Keratinocyte (primary cell): ENCODE data around the gene AP3M1. TPM values are rescaled to one million over a fixed set of nuclear protein-coding genes. Genes with fewer than 3 reads are reported as not detected.

Experiments used
- DNase-seq: peaks from one replicate; pipeline ENCODE4 v3.0.0-alpha.2; 2011; ENCODE audit warnings: low read depth, missing footprints, low spot score
- FAIRE-seq: peaks from 2 replicates; lab custom pipeline; 2011; peaks lifted over from hg19 to GRCh38; lab: Jason Lieb, UNC
- H2AFZ ChIP-seq: 2 replicates; pipeline ENCODE4 v1.6.0; 2012; ENCODE audit warnings: low read length, control low read depth, inconsistent platforms; ENCODE audit not compliant: control insufficient read depth
- H3K27ac ChIP-seq: 2 replicates; pipeline ENCODE4 v1.5.1; 2011; ENCODE audit warnings: low read length; ENCODE audit not compliant: control insufficient read depth, insufficient read depth
- H3K27me3 ChIP-seq: 3 replicates; pipeline ENCODE4 v1.6.0; 2011; ENCODE audit warnings: low read length; ENCODE audit not compliant: control insufficient read depth, insufficient read depth; ENCODE audit errors: extremely low read depth
- H3K36me3 ChIP-seq, 2 experiments: 2 replicates in 1 of 2; 3 replicates in 1 of 2; pipeline ENCODE4 v1.5.1; 2011; ENCODE audit warnings: low read length in 2 of 2, mild to moderate bottlenecking in 1 of 2; ENCODE audit not compliant: control insufficient read depth in 2 of 2, insufficient read depth in 2 of 2; ENCODE audit errors: extremely low read depth in 1 of 2
- H3K4me1 ChIP-seq: 3 replicates; pipeline ENCODE4 v1.5.1; 2011; ENCODE audit warnings: low read length; ENCODE audit not compliant: control insufficient read depth, insufficient read depth; ENCODE audit errors: extremely low read depth
- H3K4me2 ChIP-seq: 3 replicates; pipeline ENCODE4 v1.6.0; 2011; ENCODE audit warnings: low read depth, low read length; ENCODE audit not compliant: control insufficient read depth, insufficient read depth; ENCODE audit errors: extremely low read depth
- H3K4me3 ChIP-seq, 3 experiments: fragments of 200-600 bp in 1 of 3; sonication (generic) in 1 of 3; 2 replicates in 2 of 3; 3 replicates in 1 of 3; pipeline ENCODE4 v1.5.1; 2011 to 2016; ENCODE audit warnings: low read length in 3 of 3, mild to moderate bottlenecking in 3 of 3, control low read depth in 2 of 3, inconsistent platforms in 1 of 3, low read depth in 1 of 3, mixed read lengths in 1 of 3, mixed run types in 1 of 3, moderate library complexity in 1 of 3; ENCODE audit not compliant: control insufficient read depth in 2 of 3, insufficient read depth in 2 of 3; ENCODE audit errors: extremely low read depth in 1 of 3
- H3K79me2 ChIP-seq: 2 replicates; pipeline ENCODE4 v1.6.0; 2012; ENCODE audit warnings: low read length; ENCODE audit not compliant: control insufficient read depth, insufficient read depth
- H3K9ac ChIP-seq: 3 replicates; pipeline ENCODE4 v1.6.0; 2011; ENCODE audit warnings: low read length; ENCODE audit not compliant: control insufficient read depth, insufficient read depth; ENCODE audit errors: extremely low read depth
- H3K9me1 ChIP-seq: 3 replicates; pipeline ENCODE4 v1.6.0; 2011; ENCODE audit warnings: low read length; ENCODE audit not compliant: control insufficient read depth, insufficient read depth; ENCODE audit errors: extremely low read depth
- H3K9me3 ChIP-seq: 2 replicates; pipeline ENCODE4 v1.5.1; 2012; ENCODE audit warnings: low read depth, low read length; ENCODE audit not compliant: control insufficient read depth
- H4K20me1 ChIP-seq: 3 replicates; pipeline ENCODE4 v1.6.0; 2011; ENCODE audit warnings: low read length; ENCODE audit not compliant: control insufficient read depth, insufficient read depth; ENCODE audit errors: extremely low read depth
- EZH2 ChIP-seq: IDR thresholded peaks from one replicate; pipeline ENCODE4 v1.6.1; 2012; ENCODE audit warnings: inconsistent platforms, mild to moderate bottlenecking, low read length, moderate library complexity
- dilution Hi-C: fragments of 300-500 bp; cut with MboI; formaldehyde crosslinking; loops from one replicate; pipeline ENCODE4 v1.7.0; 2020; ENCODE audit warnings: low sequenced_read_pairs; ENCODE audit not compliant: extremely low pct_ligation_motif_present
- polyA plus RNA-seq, 5 experiments: library from polyadenylated mRNA; depleted of rRNA in 3 of 5; stranded (reverse) in 3 of 5; stranded (forward) in 1 of 5; unstranded in 1 of 5; fragments of >200 nt; gene quantifications; 1 replicate in 1 of 5; 2 replicates in 3 of 5; 3 replicates in 1 of 5; pipeline versions ENCODE4 v1.2.1 to v1.2.3, GENCODE V29; 2011 to 2012; ENCODE audit warnings: missing spikeins in 2 of 5, low read depth in 1 of 5, low replicate concordance in 1 of 5
- TF ChIP-seq, protein P1 (sequence below), 3 experiments: IDR thresholded peaks in 1 of 3; conservative IDR thresholded peaks in 1 of 3; optimal IDR thresholded peaks in 1 of 3; 2 replicates in 2 of 3; 3 replicates in 1 of 3; pipeline versions ENCODE3 to v1.5.1; 2011; ENCODE audit warnings: low read length in 3 of 3, mild to moderate bottlenecking in 3 of 3, moderate library complexity in 2 of 3, control low read depth in 1 of 3, inconsistent platforms in 1 of 3; ENCODE audit not compliant: insufficient read depth in 2 of 3; ENCODE audit errors: extremely low read depth in 1 of 3

AP3M1 gene
- polyA plus RNA-seq, 1 donor (not counting 4 experiments of a cell fraction or from before 2014, with no cell fraction given), result 53.5 TPM

DNA sequence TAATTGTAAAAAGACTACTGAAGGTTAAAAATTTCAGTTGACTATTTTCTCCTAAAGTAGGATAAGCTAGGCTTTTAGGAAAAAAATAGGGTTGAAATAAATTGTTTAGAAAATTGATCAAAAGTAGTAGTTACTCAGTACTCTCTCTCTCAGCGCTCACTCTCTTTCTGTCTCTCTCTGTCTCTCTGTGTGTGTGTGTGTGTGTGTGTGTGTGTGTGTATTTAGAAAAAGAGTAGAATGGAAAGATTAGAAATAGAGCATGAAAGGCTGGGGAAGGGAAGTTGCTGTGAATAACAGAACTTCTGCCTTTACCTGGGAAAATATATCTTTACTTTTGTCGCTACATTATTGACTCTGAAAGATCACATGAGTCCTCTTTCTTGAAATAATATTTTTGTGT is 21.0 kb upstream of the AP3M1 start:
- Histone ChIP-seq H3K27me3 (no peaks in the 10 kb centered on the region), H3K36me3 (no peaks in the 10 kb centered on the region), H3K79me2 (peaks cover 3% of the 10 kb centered on the region), H3K9me3 (no peaks in the 10 kb centered on the region), H3K4me3 (no peak overlapping the region), H2AFZ (no peak overlapping the region), H3K9me1 (no peaks in the 10 kb centered on the region), H4K20me1 (no peaks in the 10 kb centered on the region), H3K9ac (no peak overlapping the region), H3K4me1 (peaks cover 6% of the 10 kb centered on the region), H3K4me2 (no peak overlapping the region), H3K27ac (no peak overlapping the region)
- dilution Hi-C loops, result no loop called here
- FAIRE-seq, result no peak
- TF ChIP-seq, protein P1, sequence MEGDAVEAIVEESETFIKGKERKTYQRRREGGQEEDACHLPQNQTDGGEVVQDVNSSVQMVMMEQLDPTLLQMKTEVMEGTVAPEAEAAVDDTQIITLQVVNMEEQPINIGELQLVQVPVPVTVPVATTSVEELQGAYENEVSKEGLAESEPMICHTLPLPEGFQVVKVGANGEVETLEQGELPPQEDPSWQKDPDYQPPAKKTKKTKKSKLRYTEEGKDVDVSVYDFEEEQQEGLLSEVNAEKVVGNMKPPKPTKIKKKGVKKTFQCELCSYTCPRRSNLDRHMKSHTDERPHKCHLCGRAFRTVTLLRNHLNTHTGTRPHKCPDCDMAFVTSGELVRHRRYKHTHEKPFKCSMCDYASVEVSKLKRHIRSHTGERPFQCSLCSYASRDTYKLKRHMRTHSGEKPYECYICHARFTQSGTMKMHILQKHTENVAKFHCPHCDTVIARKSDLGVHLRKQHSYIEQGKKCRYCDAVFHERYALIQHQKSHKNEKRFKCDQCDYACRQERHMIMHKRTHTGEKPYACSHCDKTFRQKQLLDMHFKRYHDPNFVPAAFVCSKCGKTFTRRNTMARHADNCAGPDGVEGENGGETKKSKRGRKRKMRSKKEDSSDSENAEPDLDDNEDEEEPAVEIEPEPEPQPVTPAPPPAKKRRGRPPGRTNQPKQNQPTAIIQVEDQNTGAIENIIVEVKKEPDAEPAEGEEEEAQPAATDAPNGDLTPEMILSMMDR (optimal IDR thresholded peaks at IDR 0.05 in 1 of 3, IDR thresholded peaks at IDR 0.05 in 1 of 3, conservative IDR thresholded peaks at IDR 0.05 in 1 of 3; ENCODE audit: extremely low read depth in 1 of 3, insufficient read depth in 2 of 3, low read length in 3 of 3), result no peak
- TF ChIP-seq EZH2, result no peak
- no peak for DNase-seq

DNA sequence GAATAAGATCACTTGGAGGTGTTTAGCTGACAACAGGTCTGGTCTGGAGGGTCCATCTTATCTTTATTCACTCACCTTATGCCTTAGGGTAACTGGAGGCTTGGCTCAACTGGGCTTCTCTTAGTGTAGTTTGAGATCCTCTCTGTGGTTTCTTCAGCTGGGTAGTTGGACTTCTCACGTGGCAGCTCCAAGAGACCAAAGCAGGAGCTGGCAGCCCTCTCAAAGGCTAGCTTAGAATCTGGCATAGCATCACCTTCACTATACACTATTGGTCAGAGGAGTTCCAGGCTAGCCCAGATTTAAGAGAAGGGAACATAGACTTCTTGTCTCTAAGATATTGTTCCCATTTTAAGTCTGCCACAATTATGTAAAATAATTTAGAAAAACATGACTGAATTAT is 16.8 kb upstream of the AP3M1 start:
- TF ChIP-seq, protein P1 (optimal IDR thresholded peaks at IDR 0.05 in 1 of 3, IDR thresholded peaks at IDR 0.05 in 1 of 3, conservative IDR thresholded peaks at IDR 0.05 in 1 of 3; ENCODE audit: extremely low read depth in 1 of 3, insufficient read depth in 2 of 3, low read length in 3 of 3), result no peak
- no peak for TF ChIP-seq EZH2
- Histone ChIP-seq H3K27ac (no peak overlapping the region), H3K27me3 (no peaks in the 10 kb centered on the region), H4K20me1 (no peaks in the 10 kb centered on the region), H3K79me2 (peaks cover 5% of the 10 kb centered on the region), H2AFZ (no peak overlapping the region), H3K9me3 (no peaks in the 10 kb centered on the region), H3K4me3 (no peak overlapping the region), H3K4me2 (no peak overlapping the region), H3K4me1 (peaks cover 10% of the 10 kb centered on the region), H3K36me3 (no peaks in the 10 kb centered on the region), H3K9ac (no peak overlapping the region), H3K9me1 (no peaks in the 10 kb centered on the region)
- dilution Hi-C loops, result no loop called here
- DNase-seq (no peak), FAIRE-seq (no peak)
